ENCODE measurements around the gene ARHGEF16. TPM values are rescaled to one million over a fixed set of nuclear protein-coding genes. Genes with fewer than 3 reads are reported as not detected.

Gene ARHGEF16
- total RNA-seq, 1 donor from 2014 or later, result 1.7 TPM

- intact Hi-C loops (cut with micrococcal nuclease), result no loop called here
- DNase-seq (peak; percentile 19), ATAC-seq (no peak)
Measured at GRCh38 chr1:3463013-3463385, 8.5 kb downstream of the ARHGEF16 start.

- DNase-seq (peak; percentile 15), ATAC-seq (no peak)
- intact Hi-C loops (cut with micrococcal nuclease), result no loop called here
Measured at GRCh38 chr1:3463408-3463863, 9.0 kb downstream of the ARHGEF16 start.

GRCh38 chr1:3463891-3464648 is 9.6 kb downstream of the ARHGEF16 start:
- intact Hi-C loops (cut with micrococcal nuclease), result no loop called here
- ATAC-seq, result no peak
- DNase-seq, result peak; percentile 17

DNA sequence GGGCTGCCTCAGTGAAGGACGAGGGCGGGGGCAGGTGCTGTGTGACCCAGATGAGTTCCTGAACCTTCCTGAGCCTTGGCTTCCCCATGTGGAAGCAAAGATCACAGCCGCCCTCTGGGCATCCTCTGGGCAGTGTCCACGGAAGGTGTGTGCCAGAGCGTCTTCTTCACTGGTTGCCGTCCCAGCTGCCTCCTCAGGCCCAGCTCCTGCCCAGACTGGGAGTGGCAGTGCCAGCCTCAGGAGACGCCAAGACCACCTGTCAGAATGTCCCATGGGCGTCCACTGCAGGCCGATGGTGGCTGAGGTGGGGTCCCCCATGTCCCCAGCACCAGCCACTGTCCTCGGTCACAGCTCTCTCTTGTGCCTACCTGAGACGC is 10.2 kb downstream of the ARHGEF16 start:
- peak; percentile 6 for DNase-seq
- intact Hi-C loops (cut with micrococcal nuclease), result no loop called here
- no peak for ATAC-seq

DNA sequence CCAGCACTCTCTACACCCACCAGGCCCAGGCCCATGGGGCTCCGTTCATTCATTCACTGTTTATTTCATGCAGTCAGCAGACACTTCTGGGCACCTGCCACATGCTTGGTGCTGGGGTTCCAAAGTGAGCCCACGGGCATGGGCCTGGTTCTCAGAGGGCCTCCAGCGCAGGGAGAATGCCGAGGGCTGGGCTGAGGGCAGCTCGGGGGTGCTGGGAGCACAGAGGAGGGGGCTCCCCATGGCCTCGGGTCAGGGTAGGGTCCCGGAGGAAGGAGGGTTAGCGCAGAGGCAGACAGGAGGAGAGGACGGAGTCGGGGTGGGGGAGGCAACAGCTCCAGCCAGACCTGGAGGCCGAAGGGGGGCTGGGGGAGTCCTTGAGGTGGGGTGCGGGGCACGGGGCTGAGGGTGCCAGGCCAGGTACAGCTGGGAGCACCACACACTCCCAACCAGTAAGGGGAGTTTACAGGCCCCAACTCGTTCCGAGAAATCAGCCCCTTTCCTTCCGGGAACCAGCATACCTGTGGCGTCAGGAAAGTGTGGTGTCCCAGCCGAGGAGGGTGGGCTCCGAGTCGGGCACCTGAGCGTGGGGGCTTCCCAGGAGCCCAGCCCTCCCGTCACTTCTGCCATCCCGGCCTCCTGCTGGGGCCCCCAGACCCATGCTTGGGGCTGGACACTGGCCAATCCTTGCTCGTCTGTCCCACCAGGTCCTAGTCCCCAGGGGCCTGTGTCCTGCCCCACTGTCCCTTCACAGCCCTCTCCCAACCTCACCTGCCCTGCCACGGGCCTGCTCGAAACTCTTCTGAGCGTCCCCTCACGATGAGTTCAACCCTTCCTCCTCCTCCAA is 10.8 kb downstream of the ARHGEF16 start:
- DNase-seq (peak; percentile 7), ATAC-seq (no peak)
- intact Hi-C loops (cut with micrococcal nuclease), result no loop called here

- ATAC-seq (no peak), DNase-seq (peak; percentile 14)
- intact Hi-C loops (cut with micrococcal nuclease), result no loop called here
Measured at GRCh38 chr1:3465935-3466321, 11.5 kb downstream of the ARHGEF16 start.

DNA sequence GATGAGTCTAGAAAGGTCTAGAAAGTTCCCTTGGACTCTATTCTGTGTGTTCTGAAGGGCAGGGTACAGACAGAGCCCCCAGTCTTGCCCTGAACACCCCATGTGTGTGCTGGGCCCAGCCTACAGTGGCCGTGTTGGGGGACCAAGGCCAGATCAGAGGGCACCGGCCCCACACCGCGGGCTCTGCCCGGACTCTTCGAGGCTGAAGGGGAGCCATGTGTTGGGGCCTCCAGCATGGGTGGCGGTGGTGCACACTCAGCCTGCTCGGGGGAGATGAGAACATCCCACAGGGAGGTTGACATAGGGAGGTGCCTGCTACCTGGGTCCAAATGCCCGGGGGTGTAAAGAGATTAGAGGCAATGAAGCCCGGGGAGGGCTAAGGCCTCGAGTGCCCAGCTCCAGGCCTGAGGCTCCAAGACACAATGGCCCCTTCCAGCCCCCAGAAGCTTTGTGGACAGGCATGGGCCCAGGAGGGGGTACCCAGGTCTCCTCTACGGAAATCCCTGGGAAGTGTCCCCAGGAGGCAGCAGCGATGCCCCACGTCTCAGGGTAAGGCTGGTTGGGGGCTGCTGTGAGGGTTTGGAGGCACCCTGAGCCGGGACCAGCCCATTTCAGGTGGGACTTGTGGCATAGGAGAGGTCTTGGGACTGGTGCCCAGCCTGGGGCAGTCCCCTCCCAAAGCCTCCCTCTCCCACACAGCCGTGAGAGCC is 12.1 kb downstream of the ARHGEF16 start:
- ATAC-seq, result no peak
- intact Hi-C loops (cut with micrococcal nuclease), result no loop called here
- peak; percentile 21 for DNase-seq

GRCh38 chr1:3467096-3468036 is 12.9 kb downstream of the ARHGEF16 start:
- ATAC-seq (no peak), DNase-seq (peak; percentile 19)
- intact Hi-C loops (cut with micrococcal nuclease), result no loop called here

DNA sequence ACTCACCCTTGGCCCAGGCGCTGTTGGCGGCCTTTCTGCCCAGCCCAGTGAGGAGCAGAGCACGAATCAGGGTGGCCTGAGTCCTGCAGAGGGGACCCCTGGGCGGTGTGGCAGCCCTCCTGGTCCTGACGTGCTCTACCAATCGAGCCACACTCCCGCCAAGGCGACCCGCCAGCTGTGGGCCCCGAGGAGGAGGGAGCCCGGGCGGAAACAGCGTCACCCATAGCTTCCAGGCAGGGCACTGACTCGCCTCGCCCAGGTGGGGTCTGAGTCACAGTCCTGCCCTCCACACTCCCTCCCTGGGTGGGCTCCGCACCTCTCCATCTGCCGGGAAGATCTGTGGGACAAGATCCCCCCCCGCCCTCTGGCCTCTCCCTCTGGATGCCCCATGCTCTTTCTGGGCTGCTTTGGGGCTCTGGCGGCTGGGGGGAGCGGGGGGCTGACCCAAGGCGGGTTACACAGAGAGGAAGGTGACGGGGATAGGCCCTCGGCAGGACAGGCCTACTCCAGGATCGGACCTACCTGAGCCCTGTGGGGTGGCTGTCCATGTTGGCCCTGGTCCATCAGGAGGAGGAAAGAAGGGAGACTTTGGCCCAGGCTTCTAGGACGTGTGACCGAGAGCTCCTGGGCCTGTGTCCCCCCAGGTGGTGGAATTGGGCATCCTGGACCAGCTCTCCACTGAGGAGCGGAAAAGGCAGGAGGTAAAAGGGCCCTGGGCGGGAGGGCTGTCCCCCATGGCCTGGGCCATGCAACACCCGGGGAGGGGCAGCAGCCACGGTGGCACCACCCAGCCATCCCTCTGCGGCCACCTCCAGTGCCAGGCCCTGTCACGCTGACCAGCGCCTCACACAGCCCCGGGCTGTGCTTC is 14.0 kb downstream of the ARHGEF16 start:
- intact Hi-C loops (cut with micrococcal nuclease), result no loop called here
- DNase-seq (peak; percentile 20), ATAC-seq (no peak)

DNA sequence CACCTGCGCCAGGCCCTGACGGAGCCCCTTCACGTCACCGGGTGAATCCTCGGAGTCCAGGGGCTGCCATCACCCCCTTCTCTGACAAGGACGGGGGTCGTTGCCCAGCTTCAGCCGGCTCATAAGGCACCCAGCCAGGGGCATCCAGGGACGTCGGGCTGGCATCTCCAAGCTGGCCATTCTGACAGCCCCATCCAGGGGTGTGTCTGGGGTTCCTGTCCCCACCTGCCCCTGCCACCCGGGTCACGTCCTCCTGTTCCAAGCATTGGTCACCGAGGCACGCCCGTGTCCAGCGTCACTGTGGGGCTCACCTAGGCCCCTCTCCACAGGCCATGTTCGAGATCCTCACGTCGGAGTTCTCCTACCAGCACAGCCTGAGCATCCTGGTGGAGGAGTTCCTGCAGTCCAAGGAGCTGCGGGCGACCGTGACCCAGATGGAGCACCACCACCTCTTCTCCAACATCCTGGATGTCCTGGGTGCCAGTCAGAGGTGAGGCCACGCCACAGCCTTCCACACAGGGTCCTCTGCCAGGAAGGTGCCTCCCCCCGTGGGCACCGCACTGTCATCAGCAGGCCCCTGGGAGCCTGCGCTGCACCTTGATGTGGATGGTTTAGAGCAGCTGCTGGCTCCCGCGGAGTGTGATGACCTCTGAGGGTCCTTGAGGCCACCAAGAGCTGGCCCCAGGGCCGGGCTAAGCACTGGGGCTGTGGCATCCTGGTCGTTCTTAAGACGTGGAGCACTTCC is 14.8 kb downstream of the ARHGEF16 start:
- DNase-seq, result peak; percentile 23
- ATAC-seq, result no peak
- intact Hi-C loops (cut with micrococcal nuclease), result no loop called here

DNA sequence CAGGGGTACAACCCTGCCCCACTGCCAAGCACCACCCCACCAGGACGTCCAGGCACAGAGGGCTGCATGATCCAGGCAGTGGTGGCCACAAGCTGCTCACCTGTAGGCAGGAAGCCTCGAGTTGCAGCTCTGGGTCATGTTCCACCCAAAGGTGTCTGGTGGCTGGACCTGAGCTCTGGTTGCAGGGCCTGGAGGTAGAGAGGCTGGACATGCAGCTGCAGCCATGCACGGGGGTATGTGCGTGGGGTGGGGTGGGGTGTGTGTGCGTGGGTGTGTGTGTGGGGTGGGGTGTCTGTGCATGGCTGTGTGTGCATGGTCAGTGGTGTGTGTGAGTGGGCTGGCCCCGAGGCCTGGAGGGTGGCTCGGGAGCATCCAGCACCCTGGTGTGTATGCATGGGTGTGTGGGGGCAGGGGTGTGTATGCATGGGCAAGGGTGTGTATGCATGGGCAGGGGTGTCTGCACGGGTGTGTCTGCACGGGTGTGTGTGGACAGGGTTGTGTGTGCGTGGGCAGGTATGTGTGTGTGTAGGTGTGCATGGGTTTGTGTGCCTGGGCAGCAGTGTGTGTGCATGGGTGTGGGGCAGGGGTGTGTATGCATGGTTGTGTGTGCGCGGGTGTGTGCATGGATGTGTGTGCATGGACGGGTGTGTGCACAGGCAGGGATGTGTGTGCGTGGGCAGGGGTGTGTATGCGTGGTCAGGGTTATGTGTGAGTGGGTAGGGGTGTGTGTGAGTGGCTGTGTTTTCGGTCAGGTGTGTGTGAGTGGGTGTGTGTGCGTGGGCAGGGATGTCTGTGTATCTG is 15.6 kb downstream of the ARHGEF16 start:
- ATAC-seq (no peak), DNase-seq (peak; percentile 20)
- intact Hi-C loops (cut with micrococcal nuclease), result no loop called here

DNA sequence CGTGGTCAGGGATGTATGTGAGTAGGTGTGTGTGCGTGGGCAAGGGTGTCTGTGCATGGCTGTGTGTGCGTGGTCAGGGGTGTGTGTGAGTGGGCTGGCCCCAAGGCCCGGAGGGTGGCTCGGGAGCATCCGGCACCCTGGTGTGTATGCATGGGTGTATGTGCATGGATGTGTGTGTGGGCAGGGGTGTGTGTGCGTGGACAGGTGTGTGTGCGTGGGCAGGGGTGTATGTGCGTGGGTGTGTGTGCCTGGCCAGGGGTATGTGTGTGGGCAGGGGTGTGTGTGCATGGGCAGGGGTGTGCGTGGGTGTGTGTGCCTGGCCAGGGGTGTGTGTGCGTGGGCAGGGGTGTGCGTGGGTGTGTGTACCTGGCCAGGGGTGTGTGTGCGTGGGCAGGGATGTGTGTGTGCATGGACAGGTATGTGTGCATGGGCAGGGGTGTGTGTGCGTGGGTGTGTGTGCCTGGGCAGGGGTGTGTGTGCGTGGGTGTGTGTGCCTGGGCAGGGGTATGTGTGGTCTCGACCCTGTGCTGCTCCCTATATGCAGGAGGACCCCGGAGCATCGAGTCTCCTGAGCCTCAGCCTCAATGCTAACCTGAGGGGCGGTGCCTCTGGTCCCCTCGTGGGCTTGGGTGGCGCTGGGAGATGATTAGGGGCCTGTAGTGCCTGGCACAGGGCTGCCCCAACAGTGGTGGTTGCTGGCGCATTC is 16.3 kb downstream of the ARHGEF16 start:
- ATAC-seq (no peak), DNase-seq (peak; percentile 11)
- intact Hi-C loops (cut with micrococcal nuclease), result no loop called here

DNA sequence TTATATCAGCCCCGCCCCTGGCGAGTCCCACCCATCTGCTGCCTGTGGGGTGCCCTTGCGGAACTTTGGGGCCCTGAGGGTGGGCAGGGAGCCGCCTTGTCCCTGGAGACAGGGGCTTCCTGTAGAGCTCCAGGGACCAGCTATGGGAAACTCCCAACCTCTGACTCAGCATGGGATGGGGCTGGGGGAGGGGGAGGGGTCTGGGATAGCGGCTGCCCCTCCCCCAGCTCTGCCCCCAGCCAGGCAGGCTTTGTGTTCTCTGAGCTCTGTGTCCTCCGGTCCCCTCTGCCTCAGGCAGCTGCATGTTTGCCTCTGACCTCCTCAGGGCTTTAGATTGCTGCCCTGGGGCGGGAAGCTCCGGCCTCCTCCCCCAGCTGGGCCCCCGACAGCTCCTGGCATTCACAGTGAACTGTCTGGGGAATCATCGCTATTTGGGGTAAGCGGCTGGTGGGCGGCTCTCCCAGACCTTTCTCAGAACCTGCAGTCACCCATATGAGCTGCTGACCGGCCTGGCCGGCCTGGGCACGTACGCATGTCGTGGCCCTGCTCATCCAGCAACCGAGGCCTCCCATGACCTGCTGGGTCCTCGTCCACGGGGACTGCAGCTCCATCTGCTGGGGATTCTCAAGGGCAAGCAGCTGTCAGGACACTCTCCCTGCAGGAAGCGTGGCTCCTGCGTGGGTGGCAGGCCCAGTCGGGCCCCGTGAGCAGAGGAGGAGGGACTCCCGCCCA is 17.1 kb downstream of the ARHGEF16 start:
- intact Hi-C loops (cut with micrococcal nuclease), result no loop called here
- DNase-seq, result peak; percentile 74
- peak; percentile 86 for ATAC-seq

DNA sequence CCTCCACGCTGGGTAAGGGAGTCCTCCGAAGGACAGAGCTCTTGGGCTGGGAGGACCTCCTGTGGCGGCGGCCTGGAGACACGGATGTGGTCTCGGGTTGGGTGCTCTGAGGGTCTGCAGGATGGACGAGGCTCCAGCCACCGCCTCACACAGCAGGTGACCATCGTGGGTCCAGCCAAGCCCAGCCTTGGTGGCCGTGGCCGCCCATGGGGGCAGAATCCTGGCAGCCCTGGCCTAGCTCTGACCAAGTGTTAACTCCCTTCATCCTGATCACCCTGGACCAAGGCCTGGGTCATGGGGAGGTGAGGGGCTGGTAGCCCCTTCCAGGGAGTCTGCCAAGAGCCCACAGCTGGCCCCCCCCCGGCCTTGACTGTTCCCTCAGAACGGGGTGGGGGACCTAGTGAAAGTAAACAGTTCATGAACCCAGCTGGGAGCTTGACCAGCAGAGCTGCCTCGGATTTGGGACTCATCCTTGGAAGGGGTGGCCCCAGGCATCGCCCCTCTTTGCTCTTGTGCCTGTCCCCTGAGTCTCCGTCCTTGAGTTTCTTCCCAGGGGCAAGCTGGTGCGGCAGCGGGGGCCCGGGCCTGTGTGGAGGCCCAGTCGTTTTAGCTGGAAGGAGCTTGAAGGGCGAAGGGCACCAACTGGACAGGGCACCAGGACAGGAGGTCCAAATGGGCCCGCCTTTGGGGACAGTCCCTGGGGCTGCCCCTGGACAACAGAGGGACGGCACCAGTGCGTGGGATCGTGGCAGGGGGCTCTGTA is 17.8 kb downstream of the ARHGEF16 start:
- DNase-seq, result peak; percentile 25
- intact Hi-C loops (cut with micrococcal nuclease), result no loop called here
- no peak for ATAC-seq

DNA sequence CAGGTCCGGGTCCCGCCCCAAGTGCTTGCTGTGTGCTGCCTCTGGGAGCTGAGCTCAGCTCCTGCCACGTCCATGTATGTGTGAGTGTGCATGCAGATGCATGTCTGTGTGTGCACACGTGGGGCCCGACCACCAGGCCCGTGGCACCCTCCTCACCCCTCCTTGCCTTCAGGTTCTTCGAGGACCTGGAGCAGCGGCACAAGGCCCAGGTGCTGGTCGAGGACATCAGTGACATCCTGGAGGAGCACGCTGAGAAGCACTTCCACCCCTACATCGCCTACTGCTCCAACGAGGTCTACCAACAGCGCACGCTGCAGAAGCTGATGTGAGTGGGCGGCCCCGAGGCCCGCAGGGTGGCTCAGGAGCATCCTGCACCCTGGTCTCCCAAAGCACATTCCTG is 18.4 kb downstream of the ARHGEF16 start:
- intact Hi-C loops (cut with micrococcal nuclease), result no loop called here
- ATAC-seq, result no peak
- no peak for DNase-seq
